A673 (cell line): ENCODE results near the gene BEGAIN.

Experiments
- EZH2 ChIP-seq: fragments of 200-600 bp; sonication (generic); IDR thresholded peaks from 2 replicates; pipeline ENCODE4 v1.6.1; 2017; ENCODE audit warnings: borderline replicate concordance, low read depth, mild to moderate bottlenecking, mixed read lengths, antibody characterized with exemption, low read length; ENCODE audit not compliant: poor library complexity, severe bottlenecking
- TF ChIP-seq, protein P1 (sequence below): fragments of 300-800, 200-600 bp; sonication (generic); conservative IDR thresholded peaks from 2 replicates; pipeline ENCODE4 v1.5.1; 2017; ENCODE audit warnings: low read depth, mild to moderate bottlenecking, antibody characterized with exemption, low read length, moderate library complexity, mixed read lengths

GRCh38 chr14:100580316-100581227, 6.6 kb downstream of the BEGAIN start:
- TF ChIP-seq, protein P1, sequence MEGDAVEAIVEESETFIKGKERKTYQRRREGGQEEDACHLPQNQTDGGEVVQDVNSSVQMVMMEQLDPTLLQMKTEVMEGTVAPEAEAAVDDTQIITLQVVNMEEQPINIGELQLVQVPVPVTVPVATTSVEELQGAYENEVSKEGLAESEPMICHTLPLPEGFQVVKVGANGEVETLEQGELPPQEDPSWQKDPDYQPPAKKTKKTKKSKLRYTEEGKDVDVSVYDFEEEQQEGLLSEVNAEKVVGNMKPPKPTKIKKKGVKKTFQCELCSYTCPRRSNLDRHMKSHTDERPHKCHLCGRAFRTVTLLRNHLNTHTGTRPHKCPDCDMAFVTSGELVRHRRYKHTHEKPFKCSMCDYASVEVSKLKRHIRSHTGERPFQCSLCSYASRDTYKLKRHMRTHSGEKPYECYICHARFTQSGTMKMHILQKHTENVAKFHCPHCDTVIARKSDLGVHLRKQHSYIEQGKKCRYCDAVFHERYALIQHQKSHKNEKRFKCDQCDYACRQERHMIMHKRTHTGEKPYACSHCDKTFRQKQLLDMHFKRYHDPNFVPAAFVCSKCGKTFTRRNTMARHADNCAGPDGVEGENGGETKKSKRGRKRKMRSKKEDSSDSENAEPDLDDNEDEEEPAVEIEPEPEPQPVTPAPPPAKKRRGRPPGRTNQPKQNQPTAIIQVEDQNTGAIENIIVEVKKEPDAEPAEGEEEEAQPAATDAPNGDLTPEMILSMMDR: no peak
- no peak for TF ChIP-seq EZH2
